Activated B cell treated with CpG ODN at 0.5 μM for 24 hours (primary cell): ENCODE results near the gene MDP1. TPM values are rescaled to one million over a fixed set of nuclear protein-coding genes. Genes with fewer than 3 reads are reported as not detected.

ENCODE experiments used
- ATAC-seq: fragments of 200-7000 bp; cut with Tn5 transposase; one replicate; pipeline ENCODE4 v1.10.0; 2021; ENCODE audit warnings: low read depth, mild to moderate bottlenecking, moderate library complexity
- CTCF ChIA-PET: fragments of 350-600 bp; sonication (Branson Sonifier 250); formaldehyde crosslinking; loops from one replicate; lab custom pipeline; 2021; ENCODE audit warnings: antibody characterized with exemption; lab: Charles Lee
- POLR2A ChIA-PET: fragments of 350-600 bp; sonication (Branson Sonifier 250); formaldehyde crosslinking; loops from one replicate; lab custom pipeline; 2021; ENCODE audit warnings: antibody characterized with exemption; lab: Charles Lee
- DNase-seq: peaks from one replicate; pipeline ENCODE4 v3.0.0; 2022
- H3K27ac Mint-ChIP-seq: one replicate; pipeline ENCODE4 v1.8.0; 2020; ENCODE audit warnings: mixed read lengths
- H3K27me3 Mint-ChIP-seq: one replicate; pipeline ENCODE4 v1.8.0; 2021; ENCODE audit warnings: mixed read lengths
- H3K36me3 Mint-ChIP-seq: one replicate; pipeline ENCODE4 v1.8.0; 2021; ENCODE audit warnings: low read depth, mixed read lengths
- H3K4me1 Mint-ChIP-seq: one replicate; pipeline ENCODE4 v1.8.0; 2021; ENCODE audit warnings: mixed read lengths
- H3K4me3 Mint-ChIP-seq: one replicate; pipeline ENCODE4 v1.8.0; 2020; ENCODE audit warnings: mild to moderate bottlenecking, mixed read lengths
- H3K9me3 Mint-ChIP-seq: one replicate; pipeline ENCODE4 v1.8.0; 2020; ENCODE audit warnings: mixed read lengths
- CTCF ChIP-seq: fragments of 200-600 bp; IDR thresholded peaks from one replicate; pipeline ENCODE4 v1.8.0; 2022; ENCODE audit warnings: antibody characterized with exemption, mild to moderate bottlenecking
- intact Hi-C: fragments of 100-400 bp; cut with micrococcal nuclease; formaldehyde crosslinking; loops from one replicate; pipeline ENCODE4 v1.15.1; 2024
- total RNA-seq: library from RNA; stranded (reverse); gene quantifications from 2 replicates; pipeline ENCODE4 v1.2.3, GENCODE V29; 2022

Gene MDP1
- total RNA-seq, 1 donor from 2014 or later: 16.3 TPM

DNA sequence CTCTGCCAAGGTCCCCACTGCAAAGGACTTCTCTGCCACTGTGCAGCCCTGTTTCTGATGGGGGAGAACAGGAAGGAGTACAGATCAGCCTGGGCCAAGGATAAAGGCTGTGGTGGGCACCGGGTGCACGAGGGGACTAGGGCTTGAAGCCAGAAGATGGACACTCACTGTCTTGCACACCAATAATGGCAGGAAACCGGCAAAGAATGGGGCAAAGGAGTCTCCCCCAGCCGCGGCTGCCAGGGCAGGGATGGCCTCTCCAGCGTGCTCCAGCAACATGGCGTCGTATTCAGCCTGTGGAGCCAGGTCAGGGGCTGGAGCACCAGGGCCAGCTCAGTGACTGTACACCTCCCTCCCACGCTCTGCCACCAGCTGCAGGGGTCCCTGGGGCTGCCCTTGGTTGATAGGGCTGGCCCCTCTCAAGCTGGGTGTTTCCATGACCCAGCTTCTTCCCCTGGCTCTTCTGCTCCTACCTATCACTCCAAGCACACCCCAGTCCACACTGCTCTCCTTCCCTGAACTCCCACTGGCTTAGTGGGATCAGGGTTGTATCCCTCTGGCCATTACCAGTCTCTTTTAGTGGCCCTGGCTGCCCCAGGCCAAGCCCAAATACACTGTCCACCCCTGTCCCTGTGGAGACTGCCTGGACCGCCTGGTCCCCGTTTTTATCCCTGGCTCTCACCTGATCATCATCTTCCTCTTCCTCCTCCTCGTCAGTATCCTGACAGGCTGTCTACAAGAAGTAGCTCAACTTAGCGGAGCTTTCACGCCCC lies 33.6 kb downstream of the MDP1 start:
- DNase-seq (no peak), ATAC-seq (no peak)
- intact Hi-C loops: no loop called here
- no peak for TF ChIP-seq CTCF
- no peaks in the 10 kb centered on the region for H3K27me3 Mint-ChIP-seq
- H3K36me3 Mint-ChIP-seq: peaks cover 88% of the 10 kb centered on the region
- H3K4me3 Mint-ChIP-seq: no peak overlapping the region
- POLR2A ChIA-PET: interaction anchor here (1.2 to 1.6 kb wide), 2 partner anchors 10 to 21 kb away, joined by 3 to 5 read pairs; partner anchors contain the start of genes IRF9 and REC8
- H3K4me1 Mint-ChIP-seq: peaks cover 12% of the 10 kb centered on the region
- H3K27ac Mint-ChIP-seq: peak overlapping the region; percentile 4
- CTCF ChIA-PET: no interaction called here
- H3K9me3 Mint-ChIP-seq: no peaks in the 10 kb centered on the region

DNA sequence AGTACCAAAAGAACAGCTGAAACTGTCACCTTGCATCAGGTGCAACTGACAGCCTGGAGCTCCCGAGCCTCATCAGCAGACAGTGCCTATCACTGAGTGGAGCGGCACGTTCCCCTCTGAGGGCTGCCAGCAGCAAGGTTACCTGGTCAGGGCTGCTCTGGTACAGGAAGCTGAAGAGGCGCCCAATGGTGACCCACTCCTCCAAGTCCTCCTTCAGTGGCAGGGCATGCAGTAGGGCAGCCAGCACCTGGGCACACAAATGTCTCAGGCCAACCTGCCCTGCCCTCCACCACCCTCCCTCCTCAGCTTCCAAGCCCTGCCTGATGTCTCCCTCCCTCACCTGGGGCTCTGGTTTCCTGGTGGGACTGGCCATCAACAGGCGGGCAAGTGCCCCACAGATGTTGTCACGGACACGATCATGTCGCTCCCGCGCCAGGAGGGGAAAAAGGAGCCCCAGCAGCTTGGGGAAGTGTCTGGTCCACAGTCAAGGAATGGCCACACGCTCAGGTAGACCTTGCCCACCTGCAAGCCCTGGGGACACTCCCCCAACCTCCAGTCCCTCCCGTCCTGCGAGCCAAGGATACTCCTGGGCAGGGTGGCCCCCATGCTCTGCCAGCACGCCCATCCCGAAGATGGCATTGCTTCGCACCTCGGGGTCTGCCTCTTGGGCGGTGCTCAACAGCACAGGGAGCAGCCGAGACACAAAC lies 34.3 kb downstream of the MDP1 start:
- no peak overlapping the region for H3K27ac Mint-ChIP-seq
- H3K4me1 Mint-ChIP-seq: peaks cover 7% of the 10 kb centered on the region
- DNase-seq (no peak), ATAC-seq (no peak)
- no peaks in the 10 kb centered on the region for H3K27me3 Mint-ChIP-seq
- no peak for TF ChIP-seq CTCF
- no peak overlapping the region for H3K4me3 Mint-ChIP-seq
- CTCF ChIA-PET: interaction anchor here (2.3 kb wide), 1 partner anchor 21 kb away, joined by 6 read pairs; the partner anchor contains the start of gene IRF9
- peaks cover 90% of the 10 kb centered on the region for H3K36me3 Mint-ChIP-seq
- H3K9me3 Mint-ChIP-seq: no peaks in the 10 kb centered on the region
- POLR2A ChIA-PET: interaction anchor here (1.6 kb wide), 1 partner anchor 21 kb away, joined by 5 read pairs; the partner anchor contains the start of gene IRF9
- intact Hi-C loops: no loop called here

- ATAC-seq: no peak
- POLR2A ChIA-PET: interaction anchor here (1.0 to 2.0 kb wide), 4 partner anchors 9 to 33 kb away, joined by 3 to 16 read pairs (median 8); partner anchors contain the start of genes CHMP4A, IPO4, IRF9 and TM9SF1
Observed at GRCh38 chr14:24179961-24180796, 35.7 kb downstream of the MDP1 start.

GRCh38 chr14:24179294-24179960 lies 36.4 kb downstream of the MDP1 start:
- Mint-ChIP-seq H3K27me3 (no peaks in the 10 kb centered on the region), H3K4me3 (no peak overlapping the region), H3K27ac (peak overlapping the region; percentile 71), H3K9me3 (no peaks in the 10 kb centered on the region), H3K36me3 (peaks cover 76% of the 10 kb centered on the region), H3K4me1 (peaks cover 9% of the 10 kb centered on the region)
- TF ChIP-seq CTCF: no peak
- no peak for DNase-seq
- POLR2A ChIA-PET: interaction anchor here (1.0 to 2.0 kb wide), 4 partner anchors 9 to 34 kb away, joined by 3 to 16 read pairs (median 8); partner anchors contain the start of genes CHMP4A, IPO4, IRF9 and TM9SF1
- CTCF ChIA-PET: interaction anchor here (2.3 kb wide), 1 partner anchor 19 kb away, joined by 6 read pairs; the partner anchor contains the start of gene IRF9
- ATAC-seq: peak; percentile 26
- intact Hi-C loops: no loop called here

More at GRCh38 chr14:24179961-24180796, 35.7 kb downstream of the MDP1 start:
- no peak for TF ChIP-seq CTCF
- intact Hi-C loops: no loop called here
- no peak for DNase-seq
- H3K4me1 Mint-ChIP-seq: peaks cover 7% of the 10 kb centered on the region
- no peak overlapping the region for H3K4me3 Mint-ChIP-seq
- CTCF ChIA-PET: interaction anchor here (2.3 kb wide), 1 partner anchor 19 kb away, joined by 6 read pairs; the partner anchor contains the start of gene IRF9
- no peaks in the 10 kb centered on the region for H3K9me3 Mint-ChIP-seq
- H3K27me3 Mint-ChIP-seq: no peaks in the 10 kb centered on the region
- H3K27ac Mint-ChIP-seq: peak overlapping the region; percentile 71
- H3K36me3 Mint-ChIP-seq: peaks cover 80% of the 10 kb centered on the region
